Measurements from ENCODE around the gene AEBP2.
"Not testable (repeated sequence)": the region's sequence is repeated elsewhere in the genome, so short reads cannot be mapped to it uniquely, and the experiment has no call there.

The AEBP2 gene

GRCh38 chr12:19453961-19454360 lies 14.7 kb downstream of the AEBP2 start:
- Histone ChIP-seq H3K4me3 (ENCODE audit: low read length) (no peak overlapping the region), H3K9me3 (ENCODE audit: low read length) (peaks cover 6% of the 10 kb centered on the region), H3K4me1 (ENCODE audit: insufficient read depth, low read length) (no peaks in the 10 kb centered on the region), H3K27me3 (ENCODE audit: insufficient read depth, low read length) (no peaks in the 10 kb centered on the region), H3K36me3 (ENCODE audit: insufficient read depth, low read length) (peaks cover 13% of the 10 kb centered on the region), H2AFZ (ENCODE audit: low read depth, low read length) (no peak overlapping the region)

- Histone ChIP-seq H3K36me3 (ENCODE audit: insufficient read depth, low read length) (peaks cover 13% of the 10 kb centered on the region), H3K27me3 (ENCODE audit: insufficient read depth, low read length) (no peaks in the 10 kb centered on the region)
These were observed 15.5 kb downstream of the AEBP2 start for GRCh38 chr12:19454837-19455236.

GRCh38 chr12:19456176-19456575 lies 16.9 kb downstream of the AEBP2 start:
- peaks cover 13% of the 10 kb centered on the region for H3K36me3 ChIP-seq (ENCODE audit: insufficient read depth, low read length)
- H3K4me3 ChIP-seq (ENCODE audit: low read length) = no peak overlapping the region
- no peaks in the 10 kb centered on the region for H3K27me3 ChIP-seq (ENCODE audit: insufficient read depth, low read length)
- H3K4me1 ChIP-seq (ENCODE audit: insufficient read depth, low read length) = no peaks in the 10 kb centered on the region
- peaks cover 6% of the 10 kb centered on the region for H3K9me3 ChIP-seq (ENCODE audit: low read length)
- no peak overlapping the region for H2AFZ ChIP-seq (ENCODE audit: low read depth, low read length)

More at GRCh38 chr12:19454837-19455236, 15.5 kb downstream of the AEBP2 start:
- Histone ChIP-seq H2AFZ (ENCODE audit: low read depth, low read length) (no peak overlapping the region), H3K4me1 (ENCODE audit: insufficient read depth, low read length) (no peaks in the 10 kb centered on the region), H3K4me3 (ENCODE audit: low read length) (no peak overlapping the region), H3K9me3 (ENCODE audit: low read length) (peaks cover 6% of the 10 kb centered on the region)

GRCh38 chr12:19457561-19457960 lies 18.3 kb downstream of the AEBP2 start:
- Histone ChIP-seq H3K36me3 (ENCODE audit: insufficient read depth, low read length) (peaks cover 13% of the 10 kb centered on the region), H3K9me3 (ENCODE audit: low read length) (peaks cover 6% of the 10 kb centered on the region), H3K4me1 (ENCODE audit: insufficient read depth, low read length) (no peaks in the 10 kb centered on the region), H3K27me3 (ENCODE audit: insufficient read depth, low read length) (no peaks in the 10 kb centered on the region), H3K4me3 (ENCODE audit: low read length) (no peak overlapping the region), H2AFZ (ENCODE audit: low read depth, low read length) (no peak overlapping the region)

GRCh38 chr12:19458733-19459132 lies 19.4 kb downstream of the AEBP2 start:
- Histone ChIP-seq H3K9me3 (ENCODE audit: low read length) (peaks cover 6% of the 10 kb centered on the region), H3K4me1 (ENCODE audit: insufficient read depth, low read length) (no peaks in the 10 kb centered on the region), H2AFZ (ENCODE audit: low read depth, low read length) (no peak overlapping the region), H3K36me3 (ENCODE audit: insufficient read depth, low read length) (peaks cover 18% of the 10 kb centered on the region), H3K27me3 (ENCODE audit: insufficient read depth, low read length) (no peaks in the 10 kb centered on the region), H3K4me3 (ENCODE audit: low read length) (no peak overlapping the region)

- Histone ChIP-seq H3K36me3 (ENCODE audit: insufficient read depth, low read length) (peaks cover 24% of the 10 kb centered on the region), H3K4me1 (ENCODE audit: insufficient read depth, low read length) (no peaks in the 10 kb centered on the region), H2AFZ (ENCODE audit: low read depth, low read length) (no peak overlapping the region), H3K9me3 (ENCODE audit: low read length) (no peaks in the 10 kb centered on the region), H3K27me3 (ENCODE audit: insufficient read depth, low read length) (no peaks in the 10 kb centered on the region), H3K4me3 (ENCODE audit: low read length) (no peak overlapping the region)
These were observed 22.7 kb downstream of the AEBP2 start for GRCh38 chr12:19461999-19462398.

GRCh38 chr12:19462406-19462805 lies 23.1 kb downstream of the AEBP2 start:
- peaks cover 28% of the 10 kb centered on the region for H3K36me3 ChIP-seq (ENCODE audit: insufficient read depth, low read length)
- no peaks in the 10 kb centered on the region for H3K27me3 ChIP-seq (ENCODE audit: insufficient read depth, low read length)
- no peaks in the 10 kb centered on the region for H3K4me1 ChIP-seq (ENCODE audit: insufficient read depth, low read length)
- no peaks in the 10 kb centered on the region for H3K9me3 ChIP-seq (ENCODE audit: low read length)
- no peak overlapping the region for H3K4me3 ChIP-seq (ENCODE audit: low read length)
- H2AFZ ChIP-seq (ENCODE audit: low read depth, low read length) = no peak overlapping the region

GRCh38 chr12:19464192-19464580 lies 24.9 kb downstream of the AEBP2 start:
- Histone ChIP-seq H3K4me1 (ENCODE audit: insufficient read depth, low read length) (no peaks in the 10 kb centered on the region), H3K9me3 (ENCODE audit: low read length) (no peaks in the 10 kb centered on the region), H2AFZ (ENCODE audit: low read depth, low read length) (no peak overlapping the region), H3K36me3 (ENCODE audit: insufficient read depth, low read length) (peaks cover 42% of the 10 kb centered on the region), H3K4me3 (ENCODE audit: low read length) (no peak overlapping the region), H3K27me3 (ENCODE audit: insufficient read depth, low read length) (no peaks in the 10 kb centered on the region)

- Histone ChIP-seq H3K4me3 (ENCODE audit: low read length) (no peak overlapping the region), H3K27me3 (ENCODE audit: insufficient read depth, low read length) (no peaks in the 10 kb centered on the region), H3K4me1 (ENCODE audit: insufficient read depth, low read length) (no peaks in the 10 kb centered on the region), H3K36me3 (ENCODE audit: insufficient read depth, low read length) (peaks cover 47% of the 10 kb centered on the region), H2AFZ (ENCODE audit: low read depth, low read length) (no peak overlapping the region), H3K9me3 (ENCODE audit: low read length) (no peaks in the 10 kb centered on the region)
These were observed 26.4 kb downstream of the AEBP2 start for GRCh38 chr12:19465711-19466110.

- Histone ChIP-seq H3K4me3 (ENCODE audit: low read length) (no peak overlapping the region), H3K27me3 (ENCODE audit: insufficient read depth, low read length) (no peaks in the 10 kb centered on the region), H3K36me3 (ENCODE audit: insufficient read depth, low read length) (peaks cover 61% of the 10 kb centered on the region)
These were observed 34.9 kb downstream of the AEBP2 start for GRCh38 chr12:19474147-19474546.

GRCh38 chr12:19475884-19476505 lies 36.7 kb downstream of the AEBP2 start:
- H3K9me3 ChIP-seq (ENCODE audit: low read length); H3K4me1 ChIP-seq (ENCODE audit: insufficient read depth, low read length); H3K27me3 ChIP-seq (ENCODE audit: insufficient read depth, low read length); H2AFZ ChIP-seq (ENCODE audit: low read depth, low read length); H3K4me3 ChIP-seq (ENCODE audit: low read length): not testable (repeated sequence)
- peaks cover 57% of the 10 kb centered on the region for H3K36me3 ChIP-seq (ENCODE audit: insufficient read depth, low read length)

More at GRCh38 chr12:19474147-19474546, 34.9 kb downstream of the AEBP2 start:
- peaks cover 4% of the 10 kb centered on the region for H3K9me3 ChIP-seq (ENCODE audit: low read length)
- no peak overlapping the region for H2AFZ ChIP-seq (ENCODE audit: low read depth, low read length)
- H3K4me1 ChIP-seq (ENCODE audit: insufficient read depth, low read length) = no peaks in the 10 kb centered on the region

- no peak overlapping the region for H3K4me3 ChIP-seq (ENCODE audit: low read length)
- peaks cover 51% of the 10 kb centered on the region for H3K36me3 ChIP-seq (ENCODE audit: insufficient read depth, low read length)
- no peaks in the 10 kb centered on the region for H3K4me1 ChIP-seq (ENCODE audit: insufficient read depth, low read length)
- H3K27me3 ChIP-seq (ENCODE audit: insufficient read depth, low read length) = no peaks in the 10 kb centered on the region
- peaks cover 9% of the 10 kb centered on the region for H3K9me3 ChIP-seq (ENCODE audit: low read length)
- no peak overlapping the region for H2AFZ ChIP-seq (ENCODE audit: low read depth, low read length)
These were observed 37.8 kb downstream of the AEBP2 start for GRCh38 chr12:19477071-19477470.

- Histone ChIP-seq H3K9me3 (ENCODE audit: low read length) (peaks cover 10% of the 10 kb centered on the region), H3K4me1 (ENCODE audit: insufficient read depth, low read length) (no peaks in the 10 kb centered on the region), H3K4me3 (ENCODE audit: low read length) (no peak overlapping the region), H2AFZ (ENCODE audit: low read depth, low read length) (no peak overlapping the region), H3K27me3 (ENCODE audit: insufficient read depth, low read length) (no peaks in the 10 kb centered on the region), H3K36me3 (ENCODE audit: insufficient read depth, low read length) (peaks cover 44% of the 10 kb centered on the region)
These were observed 41.2 kb downstream of the AEBP2 start for GRCh38 chr12:19480459-19480858.

GRCh38 chr12:19482036-19482435 lies 42.7 kb downstream of the AEBP2 start:
- no peaks in the 10 kb centered on the region for H3K4me1 ChIP-seq (ENCODE audit: insufficient read depth, low read length)
- no peak overlapping the region for H3K4me3 ChIP-seq (ENCODE audit: low read length)
- no peak overlapping the region for H2AFZ ChIP-seq (ENCODE audit: low read depth, low read length)
- peaks cover 34% of the 10 kb centered on the region for H3K36me3 ChIP-seq (ENCODE audit: insufficient read depth, low read length)
- no peaks in the 10 kb centered on the region for H3K27me3 ChIP-seq (ENCODE audit: insufficient read depth, low read length)
- H3K9me3 ChIP-seq (ENCODE audit: low read length) = peaks cover 10% of the 10 kb centered on the region
